Left ventricle myocardium superior (tissue), 1 donor: ENCODE measurements around the gene CLDN6. TPM values are rescaled to one million over a fixed set of nuclear protein-coding genes. Genes with fewer than 3 reads are reported as not detected.

ENCODE experiments used
- ATAC-seq: fragments of 200-7000 bp; cut with Tn5 transposase; one replicate; pipeline ENCODE4 v1.9.1; 2020; ENCODE audit warnings: mild to moderate bottlenecking, moderate library complexity
- DNase-seq: peaks from one replicate; pipeline ENCODE4 v3.0.0-alpha.2; 2020
- intact Hi-C: fragments of 100-400 bp; cut with micrococcal nuclease; formaldehyde crosslinking; loops from one replicate; pipeline ENCODE4 v1.11.0; 2022
- total RNA-seq: library from RNA; stranded (reverse); fragmentation: NEBNext Ultra II Directional; extraction: Animal tissue kit (Norgen Biotek cat#: 25700); gene quantifications from one replicate; pipeline ENCODE4 v1.2.1, GENCODE V29; 2021
- donor health status: DM: no; HTN: yes; CAD: no; lungs with severe emphysema.

CLDN6 gene
- total RNA-seq, 1 donor from 2014 or later = not detected

GRCh38 chr16:2979669-2980226 lies 38.2 kb downstream of the CLDN6 start:
- intact Hi-C loops = no loop called here
- ATAC-seq (no peak), DNase-seq (no peak)

- no peak for ATAC-seq
- DNase-seq = no peak
- intact Hi-C loops = no loop called here
Observed at GRCh38 chr16:2977440-2977839, 40.5 kb downstream of the CLDN6 start.

GRCh38 chr16:2976673-2977072 lies 41.3 kb downstream of the CLDN6 start:
- DNase-seq = no peak
- intact Hi-C loops = no loop called here
- no peak for ATAC-seq

- ATAC-seq (no peak), DNase-seq (no peak)
- intact Hi-C loops = no loop called here
Observed at GRCh38 chr16:2976201-2976600, 41.8 kb downstream of the CLDN6 start.

- DNase-seq = no peak
- intact Hi-C loops = no loop called here
- no peak for ATAC-seq
Observed at GRCh38 chr16:2975161-2975795, 42.7 kb downstream of the CLDN6 start.

GRCh38 chr16:2974319-2975056 lies 43.5 kb downstream of the CLDN6 start:
- ATAC-seq (no peak), DNase-seq (no peak)
- intact Hi-C loops = no loop called here

- DNase-seq (no peak), ATAC-seq (no peak)
- intact Hi-C loops = no loop called here
Observed at GRCh38 chr16:2973605-2974318, 44.2 kb downstream of the CLDN6 start.

- DNase-seq = no peak
- ATAC-seq = no peak
- intact Hi-C loops = no loop called here
Observed at GRCh38 chr16:2973093-2973492, 44.9 kb downstream of the CLDN6 start.

- DNase-seq = no peak
- intact Hi-C loops = no loop called here
- ATAC-seq = no peak
Observed at GRCh38 chr16:2971985-2972784, 45.8 kb downstream of the CLDN6 start.

GRCh38 chr16:2971134-2971984 lies 46.6 kb downstream of the CLDN6 start:
- DNase-seq (no peak), ATAC-seq (no peak)
- intact Hi-C loops = no loop called here

- ATAC-seq = no peak
- no peak for DNase-seq
- intact Hi-C loops = no loop called here
Observed at GRCh38 chr16:2970563-2970962, 47.4 kb downstream of the CLDN6 start.

- intact Hi-C loops = no loop called here
- DNase-seq (peak; percentile 79), ATAC-seq (peak; percentile 46)
Observed at GRCh38 chr16:2969545-2970521, 48.1 kb downstream of the CLDN6 start.

GRCh38 chr16:2968738-2969544 lies 49.0 kb downstream of the CLDN6 start, which contains the start of gene PAQR4:
Gene PAQR4 (plus strand): TSS chr16:2969348. CDS start chr16:2969675, 327 bp downstream.
- DNase-seq (peak; percentile 95), ATAC-seq (peak; percentile 94)
- intact Hi-C loops = no loop called here

GRCh38 chr16:2968368-2968737 lies 49.6 kb downstream of the CLDN6 start:
- no peak for DNase-seq
- intact Hi-C loops = no loop called here

GRCh38 chr16:2967721-2968161 lies 50.2 kb downstream of the CLDN6 start:
- DNase-seq (no peak), ATAC-seq (no peak)
- intact Hi-C loops = no loop called here

More at GRCh38 chr16:2968368-2968737, 49.6 kb downstream of the CLDN6 start:
- ATAC-seq = no peak

GRCh38 chr16:2967211-2967631 lies 50.8 kb downstream of the CLDN6 start:
- DNase-seq = no peak
- no peak for ATAC-seq
- intact Hi-C loops = no loop called here
